ENCODE results near the gene SLC2A6. TPM values are rescaled to one million over a fixed set of nuclear protein-coding genes. Genes with fewer than 3 reads are reported as not detected.

The SLC2A6 gene
- total RNA-seq, 1 experiment from 2014 or later: 18.7 TPM

GRCh38 chr9:133470427-133470924 is 8.4 kb downstream of the SLC2A6 start:
- Histone ChIP-seq H3K9me3 (ENCODE audit: control insufficient read depth, low read depth, low read length) (no peaks in the 10 kb centered on the region), H3K4me1 (ENCODE audit: insufficient read depth, low read length) (no peaks in the 10 kb centered on the region), H2BK15ac (ENCODE audit: low read depth, low read length) (no peak overlapping the region), H3K27ac (ENCODE audit: insufficient read length, low read depth, low read length) (no peak overlapping the region), H3K18ac (ENCODE audit: insufficient read length, low read depth, low read length) (no peak overlapping the region), H3K14ac (ENCODE audit: insufficient read depth, low read length) (no peak overlapping the region; the same call in 1 of the 2 replicates), H3K27me3 (ENCODE audit: insufficient read depth, low read length) (no peaks in the 10 kb centered on the region), H3K9ac (ENCODE audit: extremely low read depth, insufficient read length, low read length) (no peak overlapping the region), H3K79me2 (ENCODE audit: insufficient read depth, low read length) (no peaks in the 10 kb centered on the region), H4K8ac (replicated peaks; ENCODE audit: insufficient read length, low read depth, low read length) (no peak overlapping the region), H4K91ac (ENCODE audit: insufficient read length, low read depth, low read length) (no peak overlapping the region), H3K23me2 (ENCODE audit: insufficient read length, low read depth, low read length, poor library complexity, severe bottlenecking) (no peaks in the 10 kb centered on the region), H2BK12ac (ENCODE audit: insufficient read length, low read depth, low read length) (no peak overlapping the region), H3K79me1 (ENCODE audit: insufficient read depth, low read depth, low read length, poor library complexity, severe bottlenecking) (no peaks in the 10 kb centered on the region), H2BK120ac (ENCODE audit: low read depth, low read length, poor library complexity, severe bottlenecking) (no peak overlapping the region), H4K20me1 (ENCODE audit: control insufficient read depth, insufficient read depth, insufficient read length) (no peaks in the 10 kb centered on the region), H3K4me2 (ENCODE audit: insufficient read depth, insufficient read length, low read length) (no peak overlapping the region), H2BK5ac (ENCODE audit: insufficient read length, low read length) (no peak overlapping the region), H3K56ac (ENCODE audit: insufficient read length, low read depth, low read length) (no peak overlapping the region), H3T11ph (ENCODE audit: low read length) (no peak overlapping the region), H3K4ac (ENCODE audit: low read depth, low read length) (no peak overlapping the region), H4K5ac (ENCODE audit: insufficient read length, low read depth, low read length) (no peak overlapping the region), H3K23ac (ENCODE audit: insufficient read length, low read depth, low read length) (no peak overlapping the region), H2AFZ (ENCODE audit: low read length) (no peak overlapping the region), H2AK5ac (ENCODE audit: insufficient read length, low read length) (no peak overlapping the region), H2BK20ac (ENCODE audit: low read depth, low read length, poor library complexity, severe bottlenecking) (no peak overlapping the region)
- DNase-seq: peak; percentile 79
- Mint-ChIP-seq H3K27me3 (ENCODE audit: low read depth) (no peaks in the 10 kb centered on the region), H3K4me3 (no peak overlapping the region; a peak in 1 of 5 replicates), H3K9me3 (no peaks in the 10 kb centered on the region), H3K4me1 (no peaks in the 10 kb centered on the region), H3K36me3 (ENCODE audit: insufficient read depth in 1 of 3, low read depth in 3 of 3) (peaks cover 5 to 13% (median 6%) of the 10 kb centered on the region in 3 experiments; a peak in 6 of 7 replicates), H3K27ac (peak overlapping the region; percentile 87 to 98 (median 92); a peak in 5 of 7 replicates)
- no peak; the same call in 2 of the 3 replicates for TF ChIP-seq CTCF (conservative IDR thresholded peaks at IDR 0.05)
- WGBS (ENCODE audit: extremely low coverage, insufficient read length, low lambda C conversion rate): no CpG with 5 or more reads among the region's 16 CpGs
